ENCODE results near the gene GCNT4.
A peak's percentile ranks its signal among the peaks of the same experiment; 100 is the strongest.

The GCNT4 gene

DNA sequence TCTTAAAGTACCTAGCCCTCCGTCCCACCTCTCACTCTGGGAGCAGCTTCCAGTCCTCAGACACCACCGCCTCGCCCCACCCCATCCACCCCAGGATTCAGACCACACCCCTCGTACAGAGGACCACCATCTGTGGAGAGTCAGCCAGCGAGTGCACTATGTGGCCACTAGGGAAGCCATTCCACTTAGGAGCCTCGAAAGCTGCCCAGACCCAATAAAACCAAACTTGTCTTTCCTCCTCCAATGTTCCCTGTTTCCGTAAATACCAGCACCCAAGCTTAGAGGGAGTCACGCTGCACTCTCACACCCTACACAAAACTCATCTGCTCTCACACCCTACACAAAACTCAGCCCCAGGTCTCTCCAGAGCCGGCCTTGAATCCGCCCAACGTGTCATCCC, 1.9 kb downstream of the GCNT4 start:
- peak; percentile 5 to 64 for DNase-seq

DNA sequence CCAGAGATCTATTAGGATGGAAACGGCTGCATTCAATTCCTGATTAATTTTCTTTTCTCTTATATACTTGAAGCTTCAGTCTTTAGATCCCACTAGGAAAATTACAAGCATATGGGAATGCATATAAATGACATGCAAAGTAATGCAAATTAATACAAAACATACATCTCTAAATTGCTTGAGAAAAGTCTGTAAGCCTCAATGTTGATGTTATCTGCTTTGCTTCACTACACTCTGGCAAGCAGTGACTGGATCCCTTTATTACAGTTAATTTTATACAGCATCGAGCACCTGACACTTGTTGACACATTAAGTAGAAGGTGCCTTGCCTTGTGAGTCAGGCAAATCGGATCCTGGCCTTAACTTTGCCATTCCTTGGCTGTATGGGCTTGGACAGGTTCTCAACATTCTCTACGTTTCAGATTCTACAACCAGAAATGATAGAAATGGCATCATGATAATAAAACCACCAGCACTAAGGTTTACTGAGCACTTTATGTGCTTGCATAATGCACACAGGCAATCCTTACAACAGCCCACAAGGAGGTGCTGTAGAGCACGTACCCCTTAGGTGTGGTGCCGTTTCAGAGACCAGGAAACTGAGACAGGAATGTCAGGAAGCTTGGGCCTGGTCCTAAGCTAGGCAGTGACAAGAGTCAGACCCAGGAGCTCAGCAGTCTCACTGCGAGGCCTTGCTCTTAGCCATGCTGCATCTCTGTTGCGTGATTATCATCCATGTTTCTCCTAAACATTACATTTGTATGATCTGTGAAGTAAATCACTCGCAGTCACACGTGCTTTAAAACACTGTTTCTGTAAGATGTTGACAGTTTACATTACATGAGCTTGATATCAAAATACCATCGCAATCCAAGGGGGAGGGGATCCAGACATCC, 2.7 kb downstream of the GCNT4 start:
- peak; percentile 41 to 46 for DNase-seq

DNA sequence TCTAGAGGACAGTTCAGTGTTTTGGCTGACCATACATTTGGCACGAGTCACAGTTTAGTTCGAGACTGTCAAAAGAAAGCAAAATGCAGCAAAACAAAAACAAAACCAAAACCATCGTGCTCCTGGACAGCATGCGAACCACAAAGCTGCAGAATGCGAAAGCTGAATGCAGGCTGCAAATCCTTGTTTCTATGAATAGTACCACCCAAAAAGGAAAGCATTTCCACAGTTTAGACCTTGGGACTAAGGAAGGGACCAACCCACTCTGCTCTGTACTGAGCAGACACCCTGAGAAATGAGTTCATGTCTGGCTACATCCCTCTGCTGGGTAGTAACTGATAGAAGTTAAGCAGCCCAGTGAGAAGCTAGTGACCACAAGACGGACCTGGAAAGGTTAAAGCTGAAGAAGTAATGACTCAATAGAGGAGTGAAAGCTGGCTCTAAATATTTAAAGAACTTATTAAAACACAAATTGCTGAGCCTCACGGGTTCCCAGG, 3.9 kb downstream of the GCNT4 start:
- DNase-seq = no peak

DNA sequence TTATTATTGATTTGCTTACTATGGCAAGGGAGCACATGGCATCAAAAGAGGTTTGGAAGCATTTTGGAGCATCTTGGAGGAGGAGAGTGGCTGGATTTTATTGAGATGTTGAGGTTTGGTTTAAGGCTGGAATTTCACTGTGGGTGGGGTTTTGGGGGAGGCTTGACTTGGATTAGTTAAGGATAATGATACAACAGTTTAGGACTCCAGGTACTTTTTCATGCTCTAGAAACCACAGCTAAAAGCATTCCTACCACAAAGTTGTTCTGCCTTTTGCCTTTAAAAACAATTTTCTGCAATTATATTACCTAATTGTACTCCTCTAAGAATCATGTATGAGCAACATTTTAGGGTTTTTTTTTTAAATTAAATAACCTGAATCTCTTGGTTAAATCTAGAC, 5.0 kb downstream of the GCNT4 start:
- no peak for DNase-seq

DNA sequence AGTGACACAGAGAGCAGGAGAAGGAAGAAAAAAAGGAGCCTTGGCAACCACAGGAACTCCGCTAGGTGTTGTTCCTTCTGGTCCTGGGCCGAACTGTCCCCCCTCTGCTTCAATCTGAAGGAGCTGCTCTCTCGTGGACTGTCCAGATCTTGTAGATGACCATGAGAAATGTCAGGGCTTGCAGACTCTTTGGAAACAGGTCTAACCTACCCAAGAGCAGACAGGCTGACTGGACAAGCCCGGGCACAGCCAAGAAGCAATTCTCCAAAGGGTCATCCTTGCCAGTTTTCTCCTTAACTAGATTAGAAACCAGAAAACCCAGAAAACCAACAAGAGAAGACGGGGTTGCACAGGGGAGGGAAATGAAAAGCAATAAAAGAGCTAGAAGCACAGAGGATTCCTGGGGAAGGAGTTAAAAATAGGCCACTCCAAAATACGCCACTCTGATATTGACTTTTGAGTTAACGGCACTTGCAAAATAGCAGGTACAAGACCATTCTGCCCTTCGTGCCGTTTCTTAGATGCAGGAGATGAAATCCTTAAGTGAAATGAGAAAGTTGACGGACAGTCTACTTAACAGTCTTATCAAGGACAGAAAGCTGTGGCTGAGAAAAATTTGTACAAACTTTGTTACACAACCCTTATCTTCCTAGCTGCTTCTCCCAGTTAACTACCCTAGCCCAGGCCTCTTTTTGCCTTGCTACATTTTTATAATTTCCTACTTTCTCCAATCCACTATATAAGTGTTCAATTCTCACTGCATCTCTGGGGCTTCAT, 5.8 kb downstream of the GCNT4 start:
- no peak for DNase-seq

DNA sequence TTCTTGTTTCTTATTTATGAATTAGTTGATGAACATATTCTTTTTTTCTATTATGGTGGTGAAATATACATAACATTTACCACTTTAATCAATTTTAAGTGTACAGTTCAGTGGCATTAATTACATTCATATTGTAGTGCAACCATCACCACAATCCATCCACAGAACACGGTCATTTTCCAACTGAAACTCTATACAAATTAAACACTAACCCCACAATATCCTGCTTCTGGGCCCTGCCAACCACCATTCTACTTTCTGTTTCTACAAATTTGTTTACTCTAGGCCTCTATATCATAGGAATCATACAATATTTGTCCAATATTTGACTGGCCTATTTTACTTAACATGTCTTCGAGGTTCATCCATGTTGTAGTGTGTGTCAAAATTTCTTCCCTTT, 7.3 kb downstream of the GCNT4 start:
- DNase-seq = no peak

DNA sequence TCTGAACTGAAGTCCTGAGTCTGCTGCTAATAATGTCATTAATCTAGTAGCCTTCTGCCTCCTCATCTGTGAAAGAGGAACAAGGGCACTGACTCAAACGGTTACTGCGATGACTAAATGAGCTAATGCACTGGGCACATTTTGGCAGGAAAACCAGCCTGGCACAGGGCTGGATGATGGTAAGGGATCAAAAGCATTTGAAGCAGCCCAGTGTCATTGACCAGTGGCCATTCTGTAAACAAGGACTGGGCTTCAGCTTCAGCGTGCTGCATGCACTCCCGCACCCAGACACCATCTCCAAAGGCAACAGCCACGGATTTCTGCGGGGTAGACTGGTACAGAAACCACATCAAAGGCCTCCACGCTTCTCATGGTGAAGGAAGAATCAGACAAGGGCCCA, 8.0 kb downstream of the GCNT4 start:
- no peak for DNase-seq

DNA sequence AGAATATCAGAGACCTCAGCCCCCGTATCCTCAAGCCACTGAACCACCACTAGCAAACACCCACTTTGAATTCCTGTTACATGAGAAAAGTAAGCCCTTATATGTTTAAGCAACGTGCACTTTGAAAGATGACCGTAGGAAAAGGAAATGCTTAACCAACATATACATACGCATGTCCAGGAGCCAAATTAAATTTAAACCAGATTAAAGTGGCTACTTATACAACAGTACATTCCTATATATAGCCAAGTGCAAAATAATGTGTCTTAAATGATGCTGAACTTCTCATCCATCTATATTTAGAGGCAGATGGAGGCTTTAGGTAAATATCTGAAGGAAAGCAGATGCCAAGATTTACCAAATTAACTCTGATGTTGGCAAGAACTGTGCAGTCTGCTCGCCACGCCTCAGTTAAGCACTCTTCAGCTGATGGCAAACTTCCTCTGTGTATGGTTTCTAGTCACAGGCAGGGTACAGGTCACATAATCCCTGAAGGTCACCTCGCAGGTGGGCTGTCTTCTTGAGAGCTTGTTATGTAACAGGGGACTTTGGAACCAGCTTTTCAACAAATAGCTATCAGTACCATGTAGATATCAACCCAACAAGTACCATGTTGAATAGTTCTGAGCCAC, 8.6 kb downstream of the GCNT4 start:
- no peak for DNase-seq

DNA sequence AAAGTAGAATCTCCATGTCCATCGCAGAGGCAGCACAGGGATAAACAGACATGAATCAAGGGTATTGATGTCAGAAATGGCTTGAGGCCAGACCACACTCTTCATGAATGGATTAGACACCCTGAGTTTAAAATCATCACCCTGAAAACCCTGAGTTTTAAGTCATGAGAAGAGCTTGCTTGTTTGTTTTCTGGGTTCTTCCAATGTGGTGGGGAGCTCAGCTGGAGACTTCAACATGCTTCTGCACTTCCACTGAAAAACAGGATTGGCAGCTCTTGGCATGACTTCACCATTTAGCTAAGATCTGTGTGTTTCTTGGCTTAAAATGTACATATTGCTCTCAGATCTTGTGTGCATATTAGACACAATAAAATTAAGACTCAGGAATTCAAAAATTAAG, 9.8 kb downstream of the GCNT4 start:
- no peak for DNase-seq

DNA sequence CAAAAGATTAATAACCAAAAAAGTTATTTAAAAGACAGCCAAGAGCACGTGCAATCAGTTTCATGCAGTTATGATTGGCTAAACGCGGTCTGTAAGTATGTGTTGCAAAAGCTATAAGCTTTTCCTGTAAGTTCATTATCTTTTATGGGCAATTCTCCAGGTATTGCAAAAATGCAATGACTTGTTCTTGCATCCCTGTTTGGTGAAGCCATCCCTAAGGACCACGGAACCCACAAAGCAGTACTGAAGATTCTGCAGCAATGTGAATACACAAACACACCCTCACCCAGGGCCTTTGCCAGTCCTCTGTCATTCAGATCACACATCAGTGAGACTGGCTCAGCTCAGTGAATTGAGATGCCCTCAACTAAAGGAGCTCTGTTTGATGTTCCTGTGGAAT, 11.4 kb downstream of the GCNT4 start:
- DNase-seq = no peak

DNA sequence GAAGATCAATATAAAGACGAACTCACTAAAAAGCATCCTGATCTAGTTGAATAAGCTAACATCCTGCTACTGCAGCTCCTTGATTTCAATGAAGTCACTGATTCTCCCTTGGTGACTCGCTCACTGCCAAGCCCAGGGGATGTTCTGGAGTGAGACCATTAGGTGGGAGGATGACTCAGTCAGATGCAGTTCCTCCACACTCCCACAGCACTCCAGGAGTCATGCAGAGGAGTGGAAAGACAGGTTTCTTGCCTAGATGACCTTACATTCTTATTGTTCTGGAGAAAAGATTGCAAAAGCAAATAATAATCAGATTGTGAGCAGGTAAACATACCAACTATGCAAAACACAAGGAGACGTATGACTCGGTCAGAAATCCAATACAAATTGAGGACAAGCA, 15.3 kb downstream of the GCNT4 start:
- DNase-seq = no peak

DNA sequence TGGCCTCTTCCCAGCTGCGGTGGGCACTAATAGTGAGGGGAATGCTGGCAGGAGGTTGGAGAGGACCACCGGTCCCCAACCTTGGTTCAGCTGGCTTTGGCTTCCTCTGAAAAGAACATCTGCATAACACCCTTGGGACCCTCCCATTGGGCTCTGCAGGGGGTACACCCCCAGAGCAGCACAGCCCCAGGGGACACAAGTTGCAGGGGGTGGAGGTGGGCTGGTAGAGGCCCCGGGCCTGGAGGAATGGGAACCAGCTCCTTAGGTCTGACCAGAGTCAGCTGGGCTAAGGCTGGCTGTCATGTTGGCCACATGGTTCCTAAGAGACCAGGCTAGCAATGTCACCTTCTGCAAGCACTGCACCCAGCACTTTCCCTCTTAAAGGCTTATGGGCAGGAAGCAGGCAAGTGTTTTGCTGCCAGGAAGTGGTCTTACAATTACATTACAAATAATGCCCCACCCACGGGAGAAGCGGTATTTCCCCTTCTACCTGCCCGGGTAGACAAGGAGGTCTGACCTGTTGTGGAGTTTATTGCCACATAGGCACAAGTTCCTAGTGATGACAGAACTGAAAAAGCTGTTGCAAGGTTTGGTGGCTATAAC, 18.1 kb downstream of the GCNT4 start:
- no peak for DNase-seq

DNA sequence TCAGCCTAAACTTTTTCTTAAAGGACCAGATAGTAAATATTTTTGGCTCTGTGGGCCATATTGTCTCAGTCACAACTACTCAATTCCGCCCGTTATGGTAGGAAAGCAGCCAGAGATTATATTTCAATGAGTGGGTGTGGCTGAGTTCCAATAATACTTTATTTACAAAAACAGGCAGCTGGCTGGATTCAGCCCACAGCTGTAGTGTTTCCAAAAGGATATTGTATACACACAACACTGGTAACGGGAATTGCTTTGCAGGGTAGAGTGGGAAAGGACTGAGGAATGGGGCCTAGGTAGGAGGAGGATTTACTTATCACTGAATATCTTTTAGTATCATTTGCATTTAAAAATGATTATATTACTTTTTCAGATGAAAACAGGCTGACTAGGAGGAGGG, 21.0 kb downstream of the GCNT4 start:
- no peak for DNase-seq

DNA sequence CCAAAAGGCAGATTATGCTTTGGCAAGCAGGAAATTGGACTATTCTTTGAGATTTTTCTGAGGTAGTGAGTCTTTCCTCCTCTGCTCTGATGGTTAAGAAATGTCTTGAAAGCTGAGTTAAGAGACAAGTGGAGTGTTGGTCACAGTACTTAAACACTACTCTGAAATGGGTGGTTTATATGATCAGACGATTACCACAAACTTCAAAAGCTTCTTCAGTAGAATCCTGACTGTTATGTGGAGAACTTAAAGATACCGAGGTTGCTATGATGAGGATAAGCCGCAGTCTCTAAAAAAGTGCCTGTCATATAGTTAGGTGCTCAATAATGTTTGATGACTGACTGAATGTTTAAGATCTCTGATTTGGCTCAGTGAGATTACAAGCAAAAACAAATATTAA, 24.3 kb downstream of the GCNT4 start:
- DNase-seq = no peak

DNA sequence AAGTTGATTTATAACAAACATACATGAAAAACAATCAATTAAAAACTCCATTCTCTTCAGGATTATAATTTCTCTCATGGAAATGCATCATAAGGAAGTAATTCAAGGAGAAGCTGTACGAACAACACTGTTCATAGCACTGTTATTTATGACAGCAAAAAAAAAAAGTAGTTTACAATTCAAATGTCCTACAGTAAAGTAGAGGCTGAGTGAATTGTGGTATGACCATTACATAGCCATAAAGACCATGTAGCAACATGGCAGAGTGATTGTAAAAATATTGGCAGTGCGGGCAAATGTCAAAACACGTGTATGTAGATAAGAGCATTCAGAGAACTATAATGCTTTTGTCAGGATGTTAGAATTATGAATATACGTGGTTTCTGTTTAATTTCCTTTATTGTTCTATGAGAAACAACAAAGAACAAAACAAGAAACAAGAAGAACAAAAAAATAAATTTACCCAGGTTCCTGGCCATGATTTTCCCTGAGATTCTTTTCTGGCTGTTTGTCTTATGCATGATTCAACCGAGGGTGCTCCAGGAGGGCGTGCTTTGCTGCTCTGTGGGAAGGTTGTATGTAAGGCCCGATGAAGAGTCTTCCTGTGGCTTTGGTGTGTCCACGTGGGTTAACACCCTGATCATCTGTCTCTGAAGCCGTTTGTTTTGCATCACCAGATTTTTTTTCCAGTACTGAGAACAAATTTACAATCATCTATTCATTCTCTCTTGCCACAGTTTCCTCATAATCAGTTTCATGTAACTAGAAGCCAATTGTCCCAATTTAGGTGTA, 28.8 kb downstream of the GCNT4 start:
- DNase-seq = no peak

DNA sequence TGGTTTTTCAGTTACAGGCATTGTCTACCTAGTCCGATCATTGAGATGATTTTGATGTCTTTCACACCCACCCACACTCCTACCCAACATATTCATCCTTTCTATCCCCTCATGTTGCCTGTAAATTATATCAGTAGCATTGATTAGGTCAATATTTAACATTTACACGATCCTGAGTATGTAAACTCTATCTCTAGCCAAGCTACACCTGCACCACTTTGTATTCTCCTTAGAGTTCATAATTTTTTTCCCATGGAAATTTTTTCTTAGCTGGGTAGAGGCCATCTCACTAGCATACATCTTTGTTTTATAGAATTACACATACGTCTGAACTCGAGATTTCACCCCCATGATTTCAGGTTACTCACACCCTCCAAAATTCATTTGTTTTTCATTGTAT, 30.6 kb downstream of the GCNT4 start:
- no peak for DNase-seq

DNA sequence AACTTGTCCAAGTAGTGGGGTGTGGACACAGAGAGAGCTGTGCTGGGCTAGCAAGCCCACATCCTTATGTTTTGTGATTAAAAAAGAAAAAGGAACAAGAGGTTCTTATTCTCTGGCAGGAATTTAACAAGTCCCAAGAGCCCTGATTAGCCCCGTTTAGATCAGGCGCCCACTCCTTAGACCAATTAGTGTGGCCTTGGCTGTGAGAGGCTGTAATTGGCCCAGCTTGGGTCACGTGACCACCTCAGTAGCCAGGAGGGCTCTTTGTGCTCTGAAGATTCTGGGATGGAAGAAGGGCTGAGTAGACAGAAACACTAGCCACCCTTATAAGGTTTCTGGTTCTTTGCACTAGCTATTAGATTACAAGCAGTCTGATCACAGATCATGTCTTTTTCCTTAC, 31.1 kb downstream of the GCNT4 start:
- peak; percentile 24 to 41 for DNase-seq

DNA sequence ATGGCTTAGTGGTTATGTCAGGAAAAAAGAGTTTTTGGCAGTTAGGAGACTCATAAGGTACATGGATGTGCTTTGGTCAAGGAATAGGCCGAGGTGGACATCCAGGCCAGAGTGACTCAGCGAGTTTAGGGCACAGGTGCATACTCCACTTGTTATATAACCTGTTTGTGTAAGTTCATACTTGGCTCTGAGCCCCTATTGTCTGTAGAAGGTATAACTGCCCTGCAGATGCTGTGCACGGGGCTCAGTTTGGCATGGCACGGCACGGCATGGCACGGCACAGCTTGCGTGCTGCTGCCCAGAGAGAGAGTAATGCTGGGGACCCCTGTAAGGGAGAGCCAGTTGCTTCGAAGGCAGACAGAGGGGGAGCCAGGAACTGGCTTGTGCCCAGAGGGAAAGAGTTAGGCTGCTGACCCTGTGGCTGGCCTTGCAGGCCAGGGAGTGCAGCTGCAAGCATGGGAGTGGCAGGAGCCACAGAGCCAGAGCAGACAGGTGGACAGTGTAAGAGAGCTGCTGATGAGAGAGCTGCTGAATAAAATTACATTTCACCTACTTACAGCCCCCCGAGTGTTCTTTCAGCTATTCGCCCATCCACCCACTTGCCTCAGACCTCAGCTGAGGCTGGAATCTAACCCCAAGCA, 32.2 kb downstream of the GCNT4 start:
- DNase-seq = no peak

DNA sequence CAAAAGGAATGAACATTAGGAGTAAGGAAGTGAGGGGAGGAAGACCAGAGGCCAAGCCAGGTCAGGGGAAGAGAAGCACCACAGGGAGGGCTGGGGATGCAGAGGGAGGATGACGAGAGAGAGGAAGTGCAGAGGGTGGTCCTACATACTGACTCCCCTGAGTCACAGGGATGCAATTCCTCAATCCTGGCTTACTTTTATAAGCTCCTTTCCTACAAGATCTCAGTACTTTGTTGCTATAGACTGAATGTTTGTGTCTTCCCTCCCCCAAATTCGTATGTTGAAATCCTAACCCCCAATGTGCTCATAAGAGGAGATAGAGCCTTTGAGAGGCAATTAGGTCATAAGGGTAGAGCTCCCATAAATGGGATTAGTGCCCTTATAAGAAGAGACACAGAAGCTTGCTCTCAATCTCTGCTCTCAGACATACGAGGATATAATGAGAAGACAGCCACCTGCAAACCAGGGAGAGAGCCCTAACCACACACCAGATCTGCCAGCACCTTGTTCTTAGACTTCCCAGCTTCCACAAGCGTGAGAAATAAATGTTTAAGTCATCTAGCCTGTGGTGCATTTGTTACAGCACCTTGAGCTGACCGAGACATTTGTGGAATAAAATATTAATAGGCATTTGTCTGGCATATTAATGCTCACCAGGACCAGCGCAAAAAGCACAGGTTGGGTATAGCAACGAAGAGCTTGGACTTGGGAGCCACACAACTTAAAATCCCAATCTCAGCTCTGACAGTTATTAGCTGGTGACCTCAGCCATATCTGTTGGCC, 33.4 kb downstream of the GCNT4 start:
- peak in 1 of 2 experiments; percentile 33 for DNase-seq

DNA sequence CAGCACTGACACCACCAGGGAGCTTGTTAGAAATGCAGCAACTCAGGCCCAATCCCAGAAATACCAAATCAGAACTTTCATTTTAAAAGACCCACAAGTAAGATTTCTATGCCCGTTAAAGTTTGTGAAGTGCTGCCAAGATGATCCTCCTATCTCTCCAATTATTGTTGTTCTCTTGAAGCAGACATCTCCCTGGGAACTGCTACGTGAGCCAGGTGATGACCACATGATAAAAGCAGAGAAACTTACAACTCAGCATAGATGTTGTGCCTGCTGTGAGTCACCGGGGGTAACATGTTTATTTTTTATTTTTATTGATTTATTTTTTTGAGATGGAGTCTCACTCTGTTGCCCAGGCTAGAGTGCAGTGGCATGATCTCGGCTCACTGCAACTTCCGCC, 34.4 kb downstream of the GCNT4 start:
- DNase-seq = no peak

DNA sequence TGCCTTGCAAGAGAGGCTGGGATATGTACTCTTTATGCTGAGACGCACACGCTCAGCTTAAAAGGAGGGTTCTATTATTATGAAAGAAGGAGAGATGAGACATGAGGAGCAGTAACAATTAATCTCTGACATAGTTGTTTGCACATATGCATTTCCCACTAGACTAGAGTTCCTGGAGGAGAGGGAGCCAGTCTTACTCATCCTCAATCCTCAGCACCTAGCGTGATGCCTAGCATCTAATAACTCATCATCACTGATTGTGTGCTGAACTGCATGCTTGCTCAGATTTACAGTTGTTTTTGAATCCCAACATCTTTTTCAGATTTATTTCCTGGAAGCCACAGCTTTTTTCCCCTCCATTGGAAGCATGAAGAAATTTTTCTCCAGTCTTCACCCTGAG, 35.5 kb downstream of the GCNT4 start:
- no peak for DNase-seq

Measured in NCI-H524 (cell line).